ENCODE data around the gene CCDC102A. TPM values are rescaled to one million over a fixed set of nuclear protein-coding genes. Genes with fewer than 3 reads are reported as not detected.

The CCDC102A gene
- total and polyA plus RNA-seq, 9 of the 15 experiments (the other 6 are each of a cell fraction or from before 2014, with no cell fraction given), result 0.03 to 4.9 (median 1.4) TPM

- no peaks in the 10 kb centered on the region for H3K79me2 ChIP-seq (ENCODE audit: control insufficient read depth, insufficient read depth, low read length)
- in situ Hi-C loops (cut with MboI), result no loop called here
Measured at GRCh38 chr16:57529391-57530103, 6.8 kb downstream of the CCDC102A start.

More at GRCh38 chr16:57529391-57530103, 6.8 kb downstream of the CCDC102A start:
- Histone ChIP-seq H3K9me1 (ENCODE audit: control insufficient read depth, insufficient read depth, low read length) (no peaks in the 10 kb centered on the region), H3K9me3 (replicated peaks; ENCODE audit: control insufficient read depth, insufficient read depth, low read depth, low read length) (no peaks in the 10 kb centered on the region), H2AFZ (ENCODE audit: low read depth, low read length) (no peak overlapping the region), H3K4me3 (no peak overlapping the region), H3K27me3 (ENCODE audit: control insufficient read depth in 2 of 2, insufficient read depth in 2 of 2, low read length in 2 of 2) (no peaks in the 10 kb centered on the region; a peak in 1 of 5 replicates), H4K20me1 (replicated peaks; ENCODE audit: control insufficient read depth, insufficient read depth, low read length) (no peaks in the 10 kb centered on the region), H3K4me2 (ENCODE audit: insufficient read depth, low read length) (no peak overlapping the region), H3K36me3 (ENCODE audit: control insufficient read depth, insufficient read depth, low read length) (no peaks in the 10 kb centered on the region), H3K27ac (ENCODE audit: extremely low read depth, low read depth, low read length) (no peak overlapping the region; the same call in 2 of the 3 replicates), H3K9ac (ENCODE audit: insufficient read depth in 1 of 2, low read depth in 2 of 2, low read length in 2 of 2) (no peak overlapping the region), H3K4me1 (replicated peaks in 1 of 2; ENCODE audit: control insufficient read depth in 2 of 2, insufficient read depth in 2 of 2, low read length in 2 of 2) (peaks cover 22 to 48% of the 10 kb centered on the region in 2 experiments)
- ChIA-PET CTCF (ENCODE audit: low intra/inter-chr PET ratio) (no interaction called here), POLR2A (no interaction called here)
- intact Hi-C loops (cut with micrococcal nuclease), result no loop called here
- FAIRE-seq (no peak), ATAC-seq (no peak), DNase-seq (ENCODE audit: extremely low read depth in 1 of 4, low spot score in 3 of 4) (peak in 1 of 4 experiments; percentile 4)
- TF ChIP-seq ZNF212 (CRISPR knock-in tag; IDR thresholded peaks at IDR 0.05) (no peak), HDAC1 (IDR thresholded peaks at IDR 0.05) (no peak), ZFP36 (IDR thresholded peaks at IDR 0.05; ENCODE audit: low read depth, low read length, partially characterized antibody) (peak; percentile 77), DEAF1 (CRISPR knock-in tag; IDR thresholded peaks at IDR 0.05) (no peak), ZSCAN29 (IDR thresholded peaks at IDR 0.05) (no peak), ZNF444 (CRISPR knock-in tag; IDR thresholded peaks at IDR 0.05) (no peak), IFI16 (CRISPR knock-in tag; IDR thresholded peaks at IDR 0.05) (no peak), SRSF9 (IDR thresholded peaks at IDR 0.05; ENCODE audit: borderline replicate concordance, low read depth, low read length) (no peak), NRF1 (conservative IDR thresholded peaks at IDR 0.05 in 1 of 2, IDR thresholded peaks at IDR 0.05 in 1 of 2) (0 out of 4 replicates have a peak, but pooled peaks have one; percentile 14 to 18), STAT5B (CRISPR knock-in tag; IDR thresholded peaks at IDR 0.05) (no peak), RREB1 (CRISPR knock-in tag; IDR thresholded peaks at IDR 0.05) (no peak), ZNF263 (CRISPR knock-in tag; IDR thresholded peaks at IDR 0.05; ENCODE audit: borderline replicate concordance) (no peak)
- no TSS peak for BruUV-seq (replicated peaks)
- WGBS (ENCODE audit: insufficient coverage, low coverage, missing lambda C conversion rate), result 72% methylated on average over 13 of the region's 14 CpGs

Measured in K562 (cell line).